Activated CD8-positive, alpha-beta memory T cell treated with anti-CD3 and anti-CD28 coated beads, Interleukin-2, amount 50 U/mL, for 24 hours (primary cell): ENCODE data around the gene C1QBP.
"Not testable (repeated sequence)": the region's sequence is repeated elsewhere in the genome, so short reads cannot be mapped to it uniquely, and the experiment has no call there.

ENCODE experiments used
- DNase-seq: peaks from one replicate; pipeline ENCODE4 v3.0.0-alpha.2; 2020; ENCODE audit errors: extremely low read depth

Gene C1QBP

GRCh38 chr17:5431949-5432556 is 6.9 kb downstream of the C1QBP start:
- DNase-seq, result no peak

- DNase-seq, result not testable (repeated sequence)
These were observed 7.7 kb downstream of the C1QBP start for GRCh38 chr17:5431234-5431633.

- no peak for DNase-seq
These were observed 8.4 kb downstream of the C1QBP start for GRCh38 chr17:5430413-5430999.

GRCh38 chr17:5429191-5429887 is 9.6 kb downstream of the C1QBP start:
- DNase-seq, result no peak

- DNase-seq, result no peak
These were observed 13.1 kb downstream of the C1QBP start for GRCh38 chr17:5425826-5426225.

GRCh38 chr17:5424909-5425308 is 14.0 kb downstream of the C1QBP start:
- no peak for DNase-seq

GRCh38 chr17:5422505-5422904 is 16.4 kb downstream of the C1QBP start:
- no peak for DNase-seq

GRCh38 chr17:5419959-5420653 is 18.8 kb downstream of the C1QBP start, which contains the start of gene RPAIN:
RPAIN (plus strand) TSS chr17:5420182; CDS start chr17:5420211, 29 bp downstream.
- DNase-seq, result peak; percentile 72

GRCh38 chr17:5419356-5419958 is 19.5 kb downstream of the C1QBP start, which contains the start of gene NUP88:
NUP88 (minus strand) TSS chr17:5419662; CDS start chr17:5419650, 12 bp downstream.
- DNase-seq, result peak; percentile 96

GRCh38 chr17:5418858-5419355 is 20.0 kb downstream of the C1QBP start:
- peak; percentile 47 for DNase-seq

- DNase-seq, result no peak
These were observed 22.1 kb downstream of the C1QBP start for GRCh38 chr17:5416901-5417300.

GRCh38 chr17:5413682-5414081 is 25.3 kb downstream of the C1QBP start:
- DNase-seq, result no peak

- DNase-seq, result no peak
These were observed 28.2 kb downstream of the C1QBP start for GRCh38 chr17:5410594-5411272.

- no peak for DNase-seq
These were observed 30.8 kb downstream of the C1QBP start for GRCh38 chr17:5408186-5408585.

GRCh38 chr17:5405400-5405799 is 33.6 kb downstream of the C1QBP start:
- no peak for DNase-seq

- DNase-seq, result no peak
These were observed 39.2 kb downstream of the C1QBP start for GRCh38 chr17:5399767-5400166.

GRCh38 chr17:5396612-5397011 is 42.3 kb downstream of the C1QBP start:
- no peak for DNase-seq

GRCh38 chr17:5391678-5392077 is 47.3 kb downstream of the C1QBP start:
- DNase-seq, result no peak
